SK-N-SH treated with all-trans-retinoic acid at 6 μM for 48 hours (cell line): ENCODE data around the gene ADCY9.
"Not testable (repeated sequence)": the region's sequence is repeated elsewhere in the genome, so short reads cannot be mapped to it uniquely, and the experiment has no call there.

ENCODE experiments used
- ATAC-seq: fragments of 200-7000 bp; cut with Tn5 transposase; 3 replicates; pipeline ENCODE4 v1.9.1; 2020; ENCODE audit warnings: mild to moderate bottlenecking, moderate library complexity
- ARNTL ChIP-seq: fragments of 450-650 bp; formaldehyde crosslinking; IDR thresholded peaks from 2 replicates; pipeline ENCODE4 v1.5.0; 2020; ENCODE audit warnings: low read depth, mild to moderate bottlenecking, moderate library complexity, borderline replicate concordance
- BACH2 ChIP-seq: fragments of 250-450 bp; sonication (Bioruptor Pico); IDR thresholded peaks from 2 replicates; pipeline ENCODE4 v1.9.0; 2021; ENCODE audit warnings: mild to moderate bottlenecking, borderline replicate concordance
- CSDC2 ChIP-seq: fragments of 250-450 bp; sonication (Bioruptor Pico); IDR thresholded peaks from 2 replicates; pipeline ENCODE4 v1.5.0; 2020; ENCODE audit warnings: mild to moderate bottlenecking, moderate library complexity
- ESRRG ChIP-seq: fragments of 250-450 bp; sonication (Bioruptor Pico); IDR thresholded peaks from 2 replicates; pipeline ENCODE4 v1.6.1; 2021; ENCODE audit warnings: mild to moderate bottlenecking
- GLIS3 ChIP-seq: fragments of 250-450 bp; sonication (Bioruptor Pico); IDR thresholded peaks from 2 replicates; pipeline ENCODE4 v1.5.0; 2020; ENCODE audit warnings: mild to moderate bottlenecking, moderate library complexity
- ISL1 ChIP-seq: fragments of 250-450 bp; sonication (Bioruptor Pico); IDR thresholded peaks from 2 replicates; pipeline ENCODE4 v2.1.2; 2022; ENCODE audit warnings: mild to moderate bottlenecking, moderate library complexity
- OSR1 ChIP-seq: fragments of 250-450 bp; sonication (Bioruptor Pico); IDR thresholded peaks from 2 replicates; pipeline ENCODE4 v1.8.0; 2022; ENCODE audit warnings: moderate library complexity, mild to moderate bottlenecking, inconsistent platforms
- POU6F1 ChIP-seq: fragments of 250-450 bp; sonication (Bioruptor Pico); IDR thresholded peaks from 2 replicates; pipeline ENCODE4 v1.8.0; 2021; ENCODE audit warnings: low read depth, mild to moderate bottlenecking, moderate library complexity, borderline replicate concordance
- PPARA ChIP-seq: fragments of 250-450 bp; sonication (Bioruptor Pico); IDR thresholded peaks from 2 replicates; pipeline ENCODE4 v1.5.0; 2020; ENCODE audit warnings: mild to moderate bottlenecking, borderline replicate concordance
- RARB ChIP-seq: fragments of 250-450 bp; sonication (Bioruptor Pico); IDR thresholded peaks from 2 replicates; pipeline ENCODE4 v1.8.0; 2021; ENCODE audit warnings: mild to moderate bottlenecking, moderate library complexity
- SNAI2 ChIP-seq: fragments of 250-450 bp; sonication (Bioruptor Pico); IDR thresholded peaks from 2 replicates; pipeline ENCODE4 v1.5.0; 2020; ENCODE audit warnings: mild to moderate bottlenecking, moderate library complexity
- TCF4 ChIP-seq: fragments of 250-450 bp; sonication (Bioruptor Pico); IDR thresholded peaks from 2 replicates; pipeline ENCODE4 v1.8.0; 2021; ENCODE audit warnings: mild to moderate bottlenecking, moderate library complexity, borderline replicate concordance
- TOX ChIP-seq: fragments of 250-450 bp; sonication (Bioruptor Pico); IDR thresholded peaks from 2 replicates; pipeline ENCODE4 v1.8.0; 2021; ENCODE audit warnings: mild to moderate bottlenecking, moderate library complexity, borderline replicate concordance
- TSHZ2 ChIP-seq: fragments of 250-450 bp; sonication (Bioruptor Pico); IDR thresholded peaks from 2 replicates; pipeline ENCODE4 v1.5.0; 2020; ENCODE audit warnings: mild to moderate bottlenecking, moderate library complexity
- ZFP3 ChIP-seq: fragments of 250-450 bp; sonication (Bioruptor Pico); IDR thresholded peaks from 2 replicates; pipeline ENCODE4 v1.5.0; 2020; ENCODE audit warnings: mild to moderate bottlenecking, moderate library complexity
- ZFP30 ChIP-seq: fragments of 450-650 bp; formaldehyde crosslinking; IDR thresholded peaks from 2 replicates; pipeline ENCODE4 v1.5.0; 2022; ENCODE audit warnings: mild to moderate bottlenecking, moderate library complexity
- ZNF565 ChIP-seq: fragments of 450-650 bp; formaldehyde crosslinking; conservative IDR thresholded peaks from 2 replicates; pipeline ENCODE4 v1.5.0; 2020; ENCODE audit warnings: low read depth, mild to moderate bottlenecking, moderate library complexity
- ZNF70 ChIP-seq: fragments of 450-650 bp; formaldehyde crosslinking; IDR thresholded peaks from 2 replicates; pipeline ENCODE4 v1.5.0; 2020; ENCODE audit warnings: mild to moderate bottlenecking, moderate library complexity
- ZNF8 ChIP-seq: fragments of 450-650 bp; formaldehyde crosslinking; IDR thresholded peaks from 2 replicates; pipeline ENCODE4 v1.5.0; 2020; ENCODE audit warnings: mild to moderate bottlenecking, moderate library complexity
- TF ChIP-seq, protein P1 (sequence below): fragments of 250-450 bp; sonication (Bioruptor Pico); IDR thresholded peaks from 2 replicates; pipeline ENCODE4 v1.5.1; 2021; ENCODE audit warnings: mild to moderate bottlenecking, moderate library complexity
- TF ChIP-seq, protein P2 (sequence below): fragments of 250-450 bp; sonication (Bioruptor Pico); IDR thresholded peaks from 2 replicates; pipeline ENCODE4 v1.8.0; 2020; ENCODE audit warnings: mild to moderate bottlenecking, moderate library complexity, borderline replicate concordance
- TF ChIP-seq, protein P3 (sequence below): fragments of 250-450 bp; sonication (Bioruptor Pico); IDR thresholded peaks from 2 replicates; pipeline ENCODE4 v1.5.1; 2020; ENCODE audit warnings: low read depth, mild to moderate bottlenecking, moderate library complexity

The ADCY9 gene

GRCh38 chr16:4046221-4046620 is 70.0 kb downstream of the ADCY9 start:
- no peak for ATAC-seq
- no peak for TF ChIP-seq TSHZ2
- TF ChIP-seq, protein P1, sequence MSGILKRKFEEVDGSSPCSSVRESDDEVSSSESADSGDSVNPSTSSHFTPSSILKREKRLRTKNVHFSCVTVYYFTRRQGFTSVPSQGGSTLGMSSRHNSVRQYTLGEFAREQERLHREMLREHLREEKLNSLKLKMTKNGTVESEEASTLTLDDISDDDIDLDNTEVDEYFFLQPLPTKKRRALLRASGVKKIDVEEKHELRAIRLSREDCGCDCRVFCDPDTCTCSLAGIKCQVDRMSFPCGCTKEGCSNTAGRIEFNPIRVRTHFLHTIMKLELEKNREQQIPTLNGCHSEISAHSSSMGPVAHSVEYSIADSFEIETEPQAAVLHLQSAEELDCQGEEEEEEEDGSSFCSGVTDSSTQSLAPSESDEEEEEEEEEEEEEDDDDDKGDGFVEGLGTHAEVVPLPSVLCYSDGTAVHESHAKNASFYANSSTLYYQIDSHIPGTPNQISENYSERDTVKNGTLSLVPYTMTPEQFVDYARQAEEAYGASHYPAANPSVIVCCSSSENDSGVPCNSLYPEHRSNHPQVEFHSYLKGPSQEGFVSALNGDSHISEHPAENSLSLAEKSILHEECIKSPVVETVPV (CRISPR knock-in tag): no peak
- no peak for TF ChIP-seq ISL1 (CRISPR knock-in tag)
- no peak for TF ChIP-seq GLIS3 (CRISPR knock-in tag)
- no peak for TF ChIP-seq TCF4 (CRISPR knock-in tag)
- TF ChIP-seq ZNF565 (CRISPR knock-in tag): no peak
- no peak for TF ChIP-seq ARNTL (CRISPR knock-in tag)
- TF ChIP-seq, protein P2, sequence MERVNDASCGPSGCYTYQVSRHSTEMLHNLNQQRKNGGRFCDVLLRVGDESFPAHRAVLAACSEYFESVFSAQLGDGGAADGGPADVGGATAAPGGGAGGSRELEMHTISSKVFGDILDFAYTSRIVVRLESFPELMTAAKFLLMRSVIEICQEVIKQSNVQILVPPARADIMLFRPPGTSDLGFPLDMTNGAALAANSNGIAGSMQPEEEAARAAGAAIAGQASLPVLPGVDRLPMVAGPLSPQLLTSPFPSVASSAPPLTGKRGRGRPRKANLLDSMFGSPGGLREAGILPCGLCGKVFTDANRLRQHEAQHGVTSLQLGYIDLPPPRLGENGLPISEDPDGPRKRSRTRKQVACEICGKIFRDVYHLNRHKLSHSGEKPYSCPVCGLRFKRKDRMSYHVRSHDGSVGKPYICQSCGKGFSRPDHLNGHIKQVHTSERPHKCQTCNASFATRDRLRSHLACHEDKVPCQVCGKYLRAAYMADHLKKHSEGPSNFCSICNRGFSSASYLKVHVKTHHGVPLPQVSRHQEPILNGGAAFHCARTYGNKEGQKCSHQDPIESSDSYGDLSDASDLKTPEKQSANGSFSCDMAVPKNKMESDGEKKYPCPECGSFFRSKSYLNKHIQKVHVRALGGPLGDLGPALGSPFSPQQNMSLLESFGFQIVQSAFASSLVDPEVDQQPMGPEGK (CRISPR knock-in tag): no peak
- no peak for TF ChIP-seq ZFP30 (CRISPR knock-in tag)
- TF ChIP-seq, all 23 proteins: peak for 0

DNA sequence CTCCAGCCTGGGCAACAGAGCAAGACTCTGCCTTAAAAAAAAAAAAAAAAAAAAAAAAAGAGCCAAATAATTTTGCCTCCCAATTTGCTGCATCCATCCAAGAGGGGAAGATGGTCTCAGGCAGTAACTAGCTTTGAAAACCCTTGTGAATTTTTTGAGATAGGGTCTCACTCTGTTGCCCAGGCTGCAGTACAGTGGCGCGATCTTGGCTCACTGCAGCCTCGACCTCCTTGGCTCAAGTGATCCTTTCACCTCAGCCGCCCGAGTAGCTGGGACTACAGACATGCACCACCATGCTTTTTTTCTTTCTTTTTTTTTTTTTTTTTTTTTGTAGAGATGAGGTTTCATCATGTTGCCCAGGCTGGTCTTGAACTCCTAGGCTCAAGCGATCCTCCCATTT is 70.7 kb downstream of the ADCY9 start:
- not testable (repeated sequence) for ATAC-seq

DNA sequence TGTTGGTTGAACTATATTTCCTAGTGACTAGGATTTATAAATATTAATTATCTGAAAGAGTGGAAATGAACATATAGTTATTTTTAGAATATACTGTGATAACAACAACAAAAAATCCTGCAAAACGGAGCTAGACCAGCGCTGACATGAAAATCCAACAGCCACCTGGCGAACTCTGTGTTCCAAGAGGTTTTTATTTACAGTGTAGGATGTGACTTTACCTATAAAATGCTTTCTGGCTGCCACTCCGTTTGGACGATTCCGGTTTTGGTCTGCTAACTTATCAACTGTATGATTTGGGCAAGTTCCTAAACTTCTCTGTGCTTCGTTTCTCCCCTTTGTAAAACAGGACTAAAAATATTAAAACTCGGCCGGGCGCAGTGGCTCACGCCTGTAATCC is 73.7 kb downstream of the ADCY9 start:
- no peak for TF ChIP-seq RARB (CRISPR knock-in tag)
- no peak for TF ChIP-seq BACH2 (CRISPR knock-in tag)
- TF ChIP-seq, protein P3, sequence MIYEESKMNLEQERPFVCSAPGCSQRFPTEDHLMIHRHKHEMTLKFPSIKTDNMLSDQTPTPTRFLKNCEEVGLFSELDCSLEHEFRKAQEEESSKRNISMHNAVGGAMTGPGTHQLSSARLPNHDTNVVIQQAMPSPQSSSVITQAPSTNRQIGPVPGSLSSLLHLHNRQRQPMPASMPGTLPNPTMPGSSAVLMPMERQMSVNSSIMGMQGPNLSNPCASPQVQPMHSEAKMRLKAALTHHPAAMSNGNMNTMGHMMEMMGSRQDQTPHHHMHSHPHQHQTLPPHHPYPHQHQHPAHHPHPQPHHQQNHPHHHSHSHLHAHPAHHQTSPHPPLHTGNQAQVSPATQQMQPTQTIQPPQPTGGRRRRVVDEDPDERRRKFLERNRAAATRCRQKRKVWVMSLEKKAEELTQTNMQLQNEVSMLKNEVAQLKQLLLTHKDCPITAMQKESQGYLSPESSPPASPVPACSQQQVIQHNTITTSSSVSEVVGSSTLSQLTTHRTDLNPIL: no peak
- TF ChIP-seq SNAI2 (CRISPR knock-in tag): no peak
- no peak for TF ChIP-seq PPARA (CRISPR knock-in tag)
- no peak for TF ChIP-seq ZFP3 (CRISPR knock-in tag)
- TF ChIP-seq GLIS3 (CRISPR knock-in tag): no peak
- TF ChIP-seq POU6F1 (CRISPR knock-in tag): no peak
- TF ChIP-seq OSR1 (CRISPR knock-in tag): no peak
- TF ChIP-seq ZNF565 (CRISPR knock-in tag): no peak
- no peak for TF ChIP-seq TCF4 (CRISPR knock-in tag)
- TF ChIP-seq ESRRG (CRISPR knock-in tag): no peak
- no peak for TF ChIP-seq TSHZ2
- TF ChIP-seq ISL1 (CRISPR knock-in tag): no peak
- TF ChIP-seq, protein P2 (CRISPR knock-in tag): no peak
- no peak for TF ChIP-seq TOX
- no peak for TF ChIP-seq CSDC2 (CRISPR knock-in tag)
- TF ChIP-seq ZNF70 (CRISPR knock-in tag): no peak
- TF ChIP-seq, protein P1 (CRISPR knock-in tag): no peak
- TF ChIP-seq ZNF8: no peak
- no peak for ATAC-seq
